ENCODE results near the gene TMUB1.
A peak's percentile ranks its signal among the peaks of the same experiment; 100 is the strongest.

The TMUB1 gene

DNA sequence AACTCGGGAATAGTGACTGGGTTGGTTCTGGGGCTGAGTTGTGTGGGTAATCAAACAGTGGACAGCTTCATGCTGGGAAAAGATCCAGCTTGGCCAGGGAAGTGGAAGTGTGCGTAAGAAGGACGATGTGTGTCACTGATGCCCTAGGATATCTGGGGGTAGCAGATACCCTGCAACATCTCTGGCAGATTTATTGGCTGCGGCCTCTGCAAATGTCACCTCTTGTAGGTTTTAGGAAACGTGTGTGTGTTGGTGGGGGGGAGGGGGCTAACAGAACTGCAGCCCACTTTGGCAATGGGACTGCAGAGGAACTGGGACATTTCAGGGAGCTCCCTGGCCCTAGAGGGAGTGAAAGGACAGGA is 2.0 kb upstream of the TMUB1 start:
- DNase-seq (ENCODE audit: low read depth) = no peak

DNA sequence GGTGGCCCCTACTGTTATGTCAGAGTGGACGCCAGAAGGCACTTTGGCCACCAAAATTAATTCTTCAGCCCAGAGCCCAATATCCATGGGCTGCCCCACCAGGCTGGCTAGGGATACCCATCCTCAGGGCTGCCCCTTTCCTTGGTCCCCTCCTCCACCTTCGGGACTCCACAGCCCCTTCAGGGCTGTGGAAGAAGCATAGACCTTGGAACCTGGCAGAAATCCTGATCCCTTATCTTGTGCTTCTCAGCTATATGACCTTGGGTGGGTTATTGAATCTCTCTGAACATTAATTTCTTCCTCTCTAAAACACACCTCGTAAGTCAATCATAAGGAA is 499 bp upstream of the TMUB1 start:
- DNase-seq (ENCODE audit: low read depth) = no peak

DNA sequence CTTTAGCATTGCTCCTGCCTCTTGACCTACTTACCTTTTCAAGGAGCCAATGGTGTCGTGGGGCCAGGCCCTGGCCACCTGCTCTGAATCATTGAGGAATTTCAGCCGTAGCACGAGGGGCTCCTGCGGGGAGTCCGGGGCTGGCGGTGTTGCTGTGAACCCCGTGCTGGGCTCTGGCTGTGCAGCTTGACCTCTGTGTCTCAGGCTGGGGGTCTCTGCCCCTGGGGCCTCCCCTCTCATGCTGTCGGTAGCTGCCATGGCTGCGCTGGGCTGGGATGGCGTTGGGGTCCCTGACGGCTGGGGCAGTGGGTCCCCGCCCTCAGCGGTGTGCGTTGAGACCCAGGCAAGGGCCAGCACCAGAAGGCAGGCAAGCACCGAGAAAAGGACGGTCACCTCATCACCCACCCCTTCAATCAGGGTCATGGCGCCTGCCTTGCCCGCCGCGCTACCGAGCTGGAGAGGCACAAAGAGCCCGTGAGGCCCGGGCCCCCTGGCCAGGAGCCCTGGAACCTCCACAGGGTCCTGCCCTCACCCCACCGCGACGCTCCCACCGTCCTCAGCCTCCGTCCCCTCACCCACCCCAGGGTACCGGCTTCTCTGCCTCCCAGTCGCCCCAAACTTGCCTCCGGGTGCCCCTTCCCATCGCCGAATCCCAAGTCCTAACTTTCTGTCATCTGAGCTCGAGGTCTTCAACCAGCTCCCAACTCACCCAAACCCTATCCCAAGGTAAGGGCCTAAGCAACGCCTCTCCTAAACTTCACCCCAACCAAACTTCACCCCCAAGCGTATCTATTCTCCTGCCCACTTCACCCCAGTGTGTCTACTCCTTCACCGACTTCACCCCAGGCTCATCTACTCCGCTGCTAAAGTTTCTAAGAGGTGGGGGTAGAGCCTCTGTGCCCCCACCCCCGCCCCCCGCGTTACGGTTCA is 887 bp downstream of the TMUB1 start:
- DNase-seq (ENCODE audit: low read depth) = no peak

DNA sequence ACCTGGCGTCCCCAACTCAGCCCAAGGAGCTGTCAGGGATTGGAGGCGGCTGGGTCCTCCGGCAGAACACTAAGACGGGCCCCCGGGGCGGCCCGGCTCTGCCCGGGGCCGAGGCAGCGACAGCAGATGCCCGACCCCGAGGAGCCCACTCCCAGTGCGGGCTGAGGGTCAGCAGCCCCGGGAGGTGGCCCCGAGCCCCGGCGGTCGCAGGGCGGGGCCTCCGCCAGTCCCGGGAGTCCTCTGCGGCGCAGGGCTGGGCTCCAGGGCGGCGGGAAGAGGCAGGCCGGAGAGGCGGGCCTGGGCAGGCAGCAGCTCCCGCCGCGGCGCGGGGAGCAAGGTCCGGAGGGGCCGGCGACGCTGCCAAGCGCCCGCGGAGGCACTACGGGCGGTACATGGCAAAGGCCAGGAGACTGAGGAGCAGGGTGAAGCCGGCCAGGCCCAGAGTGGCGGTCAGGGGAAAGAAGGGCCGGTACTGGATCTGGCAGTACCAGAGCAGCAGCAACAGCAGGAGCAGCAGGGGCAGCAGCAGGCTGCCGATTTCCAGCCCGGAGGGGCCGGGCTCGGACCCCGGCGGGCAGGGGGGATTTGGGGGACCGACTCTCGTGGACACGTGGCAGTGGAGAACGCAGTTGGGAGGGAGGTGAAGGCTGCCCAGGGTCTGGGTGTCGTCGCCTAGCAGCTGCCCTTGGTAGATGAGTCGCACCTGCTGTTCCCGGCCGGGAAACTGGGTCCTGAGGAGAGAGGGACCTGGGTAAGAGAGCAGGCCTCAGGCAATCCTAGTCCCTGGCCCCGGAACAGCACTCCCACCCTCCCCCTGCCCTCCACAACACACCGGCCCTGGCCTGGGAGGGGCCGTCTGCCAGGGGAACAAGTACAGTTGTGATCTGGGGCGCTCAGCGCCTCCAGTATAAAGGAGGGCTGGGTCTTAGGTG is 1.9 kb downstream of the TMUB1 start:
- no peak for DNase-seq (ENCODE audit: low read depth)

DNA sequence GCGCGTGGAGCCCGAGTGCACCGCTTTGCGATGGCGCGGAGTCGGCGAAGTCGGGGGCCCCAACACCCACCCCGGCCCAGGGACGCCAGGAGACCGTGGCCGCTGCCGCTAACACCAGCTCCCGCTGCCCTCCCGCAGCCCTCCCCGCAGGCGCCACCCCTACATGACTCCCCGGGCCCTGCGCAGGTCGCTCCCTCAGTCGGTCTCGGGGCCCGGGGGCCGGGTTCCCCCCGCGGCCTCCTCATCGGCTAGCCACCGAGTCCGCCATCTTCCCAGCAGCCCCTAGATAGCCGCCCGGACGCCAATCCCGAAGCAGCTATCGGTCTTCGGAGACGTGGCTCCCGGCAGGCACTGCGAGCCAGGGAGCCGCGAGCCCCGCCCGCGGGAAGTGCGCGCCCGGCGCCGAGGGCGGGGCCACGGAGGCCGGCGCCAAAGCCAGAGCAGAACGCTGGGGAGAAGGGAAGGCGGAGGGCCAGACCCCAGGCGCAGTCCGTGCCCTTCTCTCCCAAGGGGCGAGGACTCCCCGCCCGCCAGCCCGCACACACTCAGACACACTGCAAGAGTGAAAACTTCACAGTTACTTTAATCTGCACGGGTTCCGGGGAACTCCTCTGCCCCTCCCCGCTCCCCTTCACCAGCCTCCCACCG is 2.6 kb downstream of the TMUB1 start, which contains the start of gene FASTK:
TSS of gene FASTK (minus strand) at position 288 of the 648 bp plus-strand sequence. CDS start at position 245, 43 bp downstream.
- peak; percentile 80 for DNase-seq (ENCODE audit: low read depth)

DNA sequence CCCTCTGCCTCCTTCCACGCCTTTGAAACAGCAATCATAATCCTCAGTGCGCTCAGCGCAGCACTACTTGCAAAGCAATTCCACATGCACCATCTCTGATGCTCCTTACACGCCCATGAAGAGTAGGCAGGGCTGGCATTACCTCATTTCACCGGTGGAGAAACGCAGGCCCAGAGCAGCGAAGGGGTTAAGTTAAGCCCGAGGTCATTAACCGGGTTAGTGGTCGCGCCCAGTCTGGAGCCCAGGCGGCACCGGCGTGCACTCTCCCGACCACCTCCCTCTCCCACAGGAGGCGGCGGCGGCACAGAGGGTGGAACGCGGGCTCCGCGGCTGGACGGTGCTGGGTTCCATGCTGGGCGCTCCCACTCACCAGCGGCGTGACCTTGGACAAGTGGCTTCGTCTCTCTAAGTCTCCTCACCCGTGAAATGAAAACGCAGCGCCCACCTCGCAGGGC is 3.2 kb downstream of the TMUB1 start:
- DNase-seq (ENCODE audit: low read depth) = no peak

DNA sequence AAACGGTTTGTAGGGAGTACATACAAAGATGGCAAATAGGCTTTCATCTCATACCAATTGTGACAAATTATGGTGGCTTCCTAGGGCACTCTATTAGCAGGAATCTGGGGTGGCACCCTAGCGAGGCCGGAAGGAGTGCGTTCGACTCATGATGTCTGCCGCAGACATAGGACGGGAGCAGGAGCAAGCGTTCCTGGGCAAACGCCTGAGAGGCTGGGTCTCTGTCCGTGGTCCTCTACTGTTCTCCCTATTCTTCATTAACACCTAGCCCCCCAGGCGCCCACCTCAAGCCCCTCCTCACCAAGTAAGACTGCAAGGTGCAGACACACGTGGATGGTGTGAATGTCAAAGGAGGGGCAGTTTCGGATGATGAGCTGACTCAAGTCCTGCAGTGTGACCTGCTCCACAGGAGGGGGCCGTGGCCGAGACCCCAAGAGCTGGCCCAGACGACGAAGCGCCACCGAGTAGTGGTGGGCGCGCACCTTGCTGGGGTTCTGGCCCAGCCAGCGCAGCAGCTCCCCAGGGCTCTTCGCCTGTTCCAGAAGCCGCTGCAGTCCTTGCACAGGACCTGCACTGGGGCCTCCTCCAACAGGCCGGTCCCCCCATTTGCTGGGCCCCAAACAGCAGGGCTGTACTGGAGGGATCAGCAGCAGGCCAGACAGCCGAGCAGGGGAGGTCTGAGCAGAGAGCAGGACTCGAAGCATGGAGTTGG is 3.9 kb downstream of the TMUB1 start:
- DNase-seq (ENCODE audit: low read depth) = no peak

DNA sequence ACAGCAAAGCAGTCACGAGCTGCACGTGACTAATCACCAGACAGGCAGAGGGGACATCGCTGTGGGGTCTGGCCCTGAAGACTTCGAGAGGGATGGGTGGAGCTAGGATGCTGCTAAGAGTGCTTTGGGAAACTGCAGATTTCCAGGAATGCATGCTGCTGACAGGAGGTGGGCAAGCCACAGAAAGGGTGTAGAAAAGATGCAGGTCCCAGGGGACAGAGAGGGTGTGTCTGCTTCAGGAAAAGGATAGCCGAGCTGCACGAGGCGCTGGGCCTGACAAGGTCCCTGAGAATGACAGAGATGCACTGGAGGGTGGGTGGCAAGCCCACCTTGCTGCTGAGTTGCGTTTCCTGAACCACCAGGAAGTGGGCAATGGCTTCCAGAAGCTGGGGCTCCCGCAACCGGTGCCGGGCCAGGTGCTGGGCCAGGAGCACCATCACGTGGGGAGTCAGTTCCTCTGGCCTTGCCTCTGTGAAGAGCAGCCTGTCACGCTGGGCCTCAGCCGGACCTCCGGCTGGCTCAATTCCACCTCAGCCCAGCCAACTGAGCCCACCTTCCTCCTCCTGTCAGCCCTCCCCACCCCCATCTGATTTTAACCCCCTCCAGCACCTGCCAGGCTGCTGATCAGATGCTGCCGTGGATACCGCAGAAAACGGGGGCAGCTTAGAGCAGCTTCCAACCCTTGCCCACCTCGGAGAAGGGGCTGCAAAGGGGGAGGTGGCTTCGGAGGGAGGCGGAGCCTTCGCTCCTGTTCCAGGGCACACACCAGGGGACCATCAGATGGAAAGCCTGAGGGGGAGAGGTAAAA is 4.9 kb downstream of the TMUB1 start:
- no peak for DNase-seq (ENCODE audit: low read depth)

DNA sequence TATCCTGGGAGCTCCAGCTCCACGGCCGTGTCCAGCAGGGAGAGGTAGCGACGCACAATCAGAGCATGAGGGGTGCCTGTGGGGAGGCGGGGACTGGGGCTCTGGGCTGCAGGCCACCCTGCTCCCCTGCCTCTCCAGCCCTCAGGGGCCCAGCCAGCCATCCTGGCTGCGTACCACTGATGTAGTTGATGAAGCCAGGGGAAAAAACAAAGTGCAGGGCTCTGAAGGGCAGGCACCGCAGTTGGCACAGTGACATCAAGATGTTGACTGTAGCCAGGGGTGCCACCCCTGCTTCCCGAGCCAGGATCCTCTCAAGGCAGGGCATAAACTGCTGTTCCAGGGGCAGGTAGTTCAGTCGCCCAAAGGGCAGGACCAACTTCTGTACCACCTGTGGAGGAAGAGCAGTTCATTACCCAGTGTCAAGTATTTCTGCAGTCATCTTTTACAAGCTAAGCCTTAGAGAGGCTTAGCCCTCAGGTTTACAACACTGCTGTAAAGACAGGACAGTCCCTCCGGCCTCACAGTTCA is 5.5 kb downstream of the TMUB1 start:
- no peak for DNase-seq (ENCODE audit: low read depth)

DNA sequence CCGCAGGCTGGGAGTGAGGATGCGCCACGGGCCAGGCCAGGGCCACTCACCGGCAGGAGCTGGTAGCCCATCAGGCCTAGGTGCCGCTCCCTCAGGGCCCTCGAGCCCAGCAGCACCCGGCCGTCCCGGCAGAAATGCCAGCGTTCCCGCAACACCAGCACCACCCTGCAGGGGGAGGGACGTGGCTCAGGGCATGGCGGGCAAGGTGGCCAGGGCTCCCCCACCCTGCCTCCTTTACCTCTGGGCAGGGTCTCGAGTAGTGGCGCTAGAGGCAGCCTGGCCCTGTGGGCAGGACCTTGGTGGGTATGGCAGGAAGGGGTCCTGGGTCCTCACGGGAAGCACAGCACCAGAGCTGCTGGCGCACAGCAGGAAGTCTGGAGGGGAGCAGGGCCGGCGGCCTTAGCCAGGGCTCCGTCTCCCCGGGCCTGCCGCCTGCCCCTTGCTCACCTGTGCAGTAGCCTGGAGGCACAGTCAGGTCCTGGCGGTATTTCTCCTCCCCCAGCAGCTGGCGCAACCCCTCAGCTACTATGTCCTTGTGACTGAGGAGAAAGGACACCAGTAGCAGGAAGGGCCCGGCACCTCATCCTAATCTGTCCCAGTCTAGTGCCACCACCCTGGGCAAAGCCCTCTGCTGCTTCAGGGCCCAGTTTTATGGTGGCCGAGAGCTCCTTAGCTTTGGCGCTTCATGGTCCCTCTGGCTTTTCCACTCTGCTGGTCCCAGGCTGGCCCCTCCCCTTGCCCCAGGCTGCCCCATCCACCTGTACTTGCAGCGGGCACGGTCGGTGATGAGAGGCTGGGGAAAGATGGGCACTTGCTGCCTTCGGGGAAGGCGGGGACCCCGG is 6.2 kb downstream of the TMUB1 start:
- no peak for DNase-seq (ENCODE audit: low read depth)

DNA sequence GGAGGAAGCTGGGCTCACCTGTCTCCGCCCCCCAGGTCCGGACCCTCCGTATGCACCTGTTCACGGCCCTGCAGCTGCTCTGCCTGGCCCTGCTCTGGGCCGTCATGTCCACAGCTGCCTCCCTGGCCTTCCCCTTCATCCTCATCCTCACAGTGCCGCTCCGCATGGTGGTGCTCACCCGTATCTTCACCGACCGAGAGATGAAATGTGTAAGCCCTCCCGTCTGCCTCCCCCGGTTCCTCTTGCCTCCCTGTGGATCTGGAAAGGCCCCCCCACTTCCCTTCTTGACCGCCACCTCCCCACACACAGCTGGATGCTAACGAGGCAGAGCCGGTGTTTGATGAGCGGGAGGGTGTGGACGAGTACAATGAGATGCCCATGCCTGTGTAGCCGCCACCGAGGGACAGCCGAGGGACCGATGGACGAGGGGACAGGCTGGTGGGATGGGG is 7.3 kb downstream of the TMUB1 start:
- no peak for DNase-seq (ENCODE audit: low read depth)

DNA sequence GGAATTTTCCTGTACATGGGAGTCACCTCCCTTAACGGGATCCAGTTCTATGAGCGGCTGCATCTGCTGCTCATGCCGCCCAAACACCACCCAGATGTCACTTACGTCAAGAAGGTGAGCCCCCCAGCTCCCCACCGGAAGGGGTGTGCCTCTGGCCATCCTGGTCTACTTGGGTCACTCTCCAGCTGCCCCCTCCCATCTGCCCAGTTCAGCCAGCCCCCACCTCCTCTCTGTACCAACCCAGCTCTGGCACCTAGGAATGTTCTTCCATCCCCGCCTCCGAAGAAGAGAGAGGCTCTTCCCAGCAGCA is 7.7 kb downstream of the TMUB1 start:
- DNase-seq (ENCODE audit: low read depth) = no peak

DNA sequence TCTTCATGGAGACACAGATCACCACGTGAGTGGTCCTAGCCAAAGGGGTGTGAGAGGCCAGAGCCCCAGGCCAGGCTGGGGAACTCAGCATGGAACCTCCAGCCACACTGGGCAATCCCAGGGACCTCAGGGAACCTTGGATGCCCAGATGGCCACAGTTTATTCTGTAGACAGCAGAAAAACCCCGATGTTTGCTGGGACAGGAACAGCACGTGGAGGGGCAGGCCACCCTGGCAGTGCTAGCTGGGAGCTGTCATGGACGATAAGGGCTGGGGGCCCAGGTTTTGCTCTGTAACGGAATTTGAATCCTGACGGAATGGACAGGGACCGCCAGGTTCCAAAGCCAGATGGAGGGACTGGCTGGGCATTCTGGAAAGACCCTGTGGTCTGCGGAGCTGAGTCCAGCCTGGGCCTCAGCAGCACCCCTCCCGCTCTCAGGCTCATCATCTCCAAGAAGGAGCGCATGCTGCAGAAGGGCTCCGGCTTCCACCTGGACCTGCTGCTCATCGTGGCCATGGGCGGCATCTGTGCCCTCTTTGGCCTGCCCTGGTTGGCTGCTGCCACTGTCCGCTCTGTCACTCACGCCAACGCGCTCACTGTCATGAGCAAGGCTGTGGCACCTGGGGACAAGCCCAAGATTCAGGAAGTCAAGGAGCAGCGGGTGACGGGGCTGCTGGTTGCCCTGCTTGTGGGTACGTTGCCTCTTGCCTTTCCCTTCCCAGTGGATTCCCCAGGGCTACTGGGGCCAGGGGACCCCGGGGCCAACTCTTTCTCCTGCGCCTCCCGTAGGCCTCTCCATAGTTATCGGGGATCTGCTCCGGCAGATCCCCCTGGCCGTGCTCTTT is 8.3 kb downstream of the TMUB1 start:
- no peak for DNase-seq (ENCODE audit: low read depth)

DNA sequence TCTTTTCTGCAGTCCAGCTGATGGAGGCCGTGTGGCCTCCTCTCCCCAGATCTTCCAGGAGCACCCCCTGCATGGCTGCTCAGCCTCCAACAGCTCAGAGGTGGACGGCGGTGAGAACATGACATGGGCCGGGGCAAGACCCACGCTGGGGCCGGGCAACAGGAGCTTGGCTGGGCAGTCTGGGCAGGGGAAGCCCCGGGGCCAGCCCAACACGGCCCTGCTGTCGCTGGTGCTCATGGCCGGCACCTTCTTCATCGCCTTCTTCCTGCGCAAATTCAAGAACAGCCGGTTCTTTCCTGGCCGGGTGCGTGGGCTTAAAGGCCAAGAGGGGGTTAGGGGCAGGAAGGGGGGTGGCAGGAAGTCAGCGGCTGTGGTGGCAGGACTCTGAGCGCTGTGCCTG is 9.3 kb downstream of the TMUB1 start:
- no peak for DNase-seq (ENCODE audit: low read depth)

DNA sequence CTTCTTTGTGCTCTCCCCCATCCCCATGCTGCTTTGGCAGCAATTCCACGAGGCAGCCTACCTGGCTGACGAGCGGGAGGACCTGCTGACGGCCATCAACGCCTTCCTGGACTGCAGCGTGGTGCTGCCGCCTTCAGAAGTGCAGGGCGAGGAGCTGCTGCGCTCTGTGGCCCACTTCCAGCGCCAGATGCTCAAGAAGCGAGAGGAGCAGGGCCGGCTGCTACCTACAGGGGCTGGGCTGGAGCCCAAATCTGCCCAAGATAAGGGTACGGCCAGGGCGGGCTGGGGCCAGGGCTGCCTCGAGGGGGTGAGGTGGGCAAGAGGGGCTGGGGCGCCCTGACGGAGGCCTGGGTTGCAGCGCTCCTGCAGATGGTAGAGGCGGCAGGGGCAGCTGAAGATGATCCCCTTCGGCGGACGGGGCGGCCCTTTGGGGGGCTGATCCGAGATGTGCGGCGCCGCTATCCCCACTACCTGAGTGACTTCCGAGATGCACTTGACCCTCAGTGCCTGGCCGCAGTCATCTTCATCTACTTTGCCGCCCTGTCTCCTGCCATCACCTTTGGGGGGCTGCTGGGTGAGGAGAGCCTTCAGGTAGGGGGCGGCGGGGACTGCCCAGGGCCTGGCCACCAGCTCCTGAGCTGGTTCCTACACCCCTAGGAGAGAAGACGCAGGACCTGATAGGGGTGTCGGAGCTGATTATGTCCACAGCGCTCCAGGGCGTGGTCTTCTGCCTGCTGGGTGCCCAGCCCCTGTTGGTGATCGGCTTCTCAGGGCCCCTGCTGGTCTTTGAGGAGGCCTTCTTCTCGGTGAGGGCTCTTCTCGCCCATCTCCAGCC is 12.0 kb downstream of the TMUB1 start:
- no peak for DNase-seq (ENCODE audit: low read depth)

DNA sequence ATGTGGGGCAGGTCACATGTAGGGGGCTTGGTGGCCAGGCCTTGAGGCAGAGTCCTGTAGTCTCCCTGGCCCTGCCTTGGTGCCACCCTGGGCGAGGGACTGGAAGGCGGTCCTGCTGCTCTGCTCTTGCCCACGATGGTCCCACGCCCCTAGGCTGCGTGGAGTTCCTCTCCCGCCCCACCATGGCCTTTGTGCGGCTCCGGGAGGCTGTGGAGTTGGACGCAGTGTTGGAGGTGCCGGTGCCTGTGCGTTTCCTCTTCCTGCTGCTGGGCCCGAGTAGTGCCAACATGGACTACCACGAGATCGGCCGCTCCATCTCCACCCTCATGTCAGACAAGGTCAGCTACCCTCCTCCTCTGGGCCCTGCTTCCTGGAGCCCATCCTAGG is 12.7 kb downstream of the TMUB1 start:
- DNase-seq (ENCODE audit: low read depth) = no peak

DNA sequence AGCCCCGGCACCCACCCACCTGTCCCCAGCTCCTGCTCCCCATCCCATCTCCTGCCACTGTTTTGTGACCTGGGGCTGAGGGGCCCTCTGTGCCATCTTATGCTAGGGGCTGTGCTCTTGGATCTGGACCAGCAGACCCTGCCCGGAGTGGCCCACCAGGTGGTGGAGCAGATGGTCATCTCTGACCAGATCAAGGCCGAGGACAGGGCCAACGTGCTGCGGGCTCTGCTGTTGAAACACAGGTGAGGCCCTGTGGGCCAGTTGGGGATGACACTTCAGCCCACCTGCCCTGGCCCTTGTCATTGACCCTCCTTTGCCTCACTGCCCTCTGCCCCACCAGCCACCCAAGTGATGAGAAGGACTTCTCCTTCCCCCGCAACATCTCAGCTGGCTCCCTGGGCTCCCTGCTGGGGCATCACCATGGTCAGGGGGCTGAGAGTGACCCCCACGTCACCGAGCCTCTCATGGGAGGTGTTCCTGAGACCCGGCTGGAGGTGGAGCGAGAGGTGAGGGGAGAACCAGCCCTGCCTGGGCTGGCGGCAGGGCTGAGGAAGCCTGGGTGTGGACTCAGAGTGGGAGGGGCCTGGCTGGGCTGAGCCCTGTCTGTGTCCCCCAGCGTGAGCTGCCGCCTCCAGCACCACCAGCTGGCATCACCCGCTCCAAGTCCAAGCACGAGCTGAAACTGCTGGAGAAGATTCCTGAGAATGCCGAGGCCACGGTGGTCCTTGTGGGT is 13.3 kb downstream of the TMUB1 start:
- DNase-seq (ENCODE audit: low read depth) = no peak
